HG02588 (cell line): ENCODE data around the gene INO80.
A peak's percentile ranks its signal among the peaks of the same experiment; 100 is the strongest.

Experiments
- ATAC-seq: cut with Tn5 transposase; IDR thresholded peaks from one replicate; pipeline ENCODE4 v1.9.1; 2021; ENCODE audit warnings: mild to moderate bottlenecking, moderate library complexity; ENCODE audit not compliant: unreplicated experiment

Gene INO80

DNA sequence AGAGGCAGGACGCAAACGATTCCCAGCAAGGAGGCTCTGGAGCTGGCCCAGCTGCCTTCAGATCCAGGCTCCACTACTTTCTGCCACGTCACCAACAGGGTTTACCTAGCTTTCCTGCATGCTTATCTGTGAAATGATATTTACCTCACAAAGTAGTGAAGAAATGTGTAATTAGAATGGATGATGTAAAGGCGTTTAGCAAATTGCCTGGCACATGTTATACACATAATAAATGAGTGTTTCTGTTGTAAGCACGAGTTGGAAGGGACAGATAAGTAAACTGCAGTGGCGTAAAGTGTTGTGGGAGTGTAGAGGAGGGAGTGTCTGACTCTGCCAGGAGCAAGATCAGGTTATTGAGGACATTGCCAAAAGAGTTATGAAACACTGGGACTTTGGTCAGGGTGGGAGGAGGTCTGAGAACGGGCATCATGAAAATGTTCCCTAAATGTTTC is 166.3 kb downstream of the INO80 start:
- no peak for ATAC-seq

DNA sequence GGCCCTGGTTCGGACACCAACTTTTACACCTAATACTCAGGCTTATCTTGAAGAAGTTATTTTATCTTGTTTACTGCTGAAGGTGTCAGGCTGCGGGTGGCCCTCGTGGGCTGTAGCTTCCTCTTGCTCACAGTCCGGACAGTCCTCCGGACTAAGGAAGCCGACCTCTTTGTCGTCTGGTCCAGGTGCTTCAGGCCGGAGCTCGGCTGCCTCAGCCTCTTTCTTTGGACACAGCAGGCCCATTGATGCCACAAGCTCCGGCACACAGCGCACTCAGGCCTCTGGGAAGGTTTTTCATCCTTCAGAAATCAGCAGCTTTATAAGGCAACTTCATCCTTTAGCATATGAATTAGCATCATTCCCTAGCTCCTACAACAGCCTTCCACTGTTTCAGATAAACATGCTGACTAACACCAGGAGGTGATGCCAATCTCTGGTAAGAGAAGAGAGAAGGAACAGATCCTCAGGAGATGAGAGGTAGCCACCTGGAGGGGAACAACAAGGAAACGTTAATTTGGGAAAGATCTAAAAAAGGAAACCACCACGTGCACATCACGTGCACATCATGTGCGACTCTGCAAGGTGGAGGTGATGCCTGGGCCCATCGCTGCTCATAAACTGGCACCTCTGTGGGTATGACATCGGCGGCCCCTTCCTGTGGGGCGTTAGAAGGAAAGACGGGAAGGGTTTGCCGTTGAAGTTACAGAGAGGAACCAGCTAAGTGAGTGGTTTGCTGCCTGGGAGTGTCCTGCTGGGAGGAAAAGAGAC is 167.2 kb downstream of the INO80 start:
- ATAC-seq: no peak

DNA sequence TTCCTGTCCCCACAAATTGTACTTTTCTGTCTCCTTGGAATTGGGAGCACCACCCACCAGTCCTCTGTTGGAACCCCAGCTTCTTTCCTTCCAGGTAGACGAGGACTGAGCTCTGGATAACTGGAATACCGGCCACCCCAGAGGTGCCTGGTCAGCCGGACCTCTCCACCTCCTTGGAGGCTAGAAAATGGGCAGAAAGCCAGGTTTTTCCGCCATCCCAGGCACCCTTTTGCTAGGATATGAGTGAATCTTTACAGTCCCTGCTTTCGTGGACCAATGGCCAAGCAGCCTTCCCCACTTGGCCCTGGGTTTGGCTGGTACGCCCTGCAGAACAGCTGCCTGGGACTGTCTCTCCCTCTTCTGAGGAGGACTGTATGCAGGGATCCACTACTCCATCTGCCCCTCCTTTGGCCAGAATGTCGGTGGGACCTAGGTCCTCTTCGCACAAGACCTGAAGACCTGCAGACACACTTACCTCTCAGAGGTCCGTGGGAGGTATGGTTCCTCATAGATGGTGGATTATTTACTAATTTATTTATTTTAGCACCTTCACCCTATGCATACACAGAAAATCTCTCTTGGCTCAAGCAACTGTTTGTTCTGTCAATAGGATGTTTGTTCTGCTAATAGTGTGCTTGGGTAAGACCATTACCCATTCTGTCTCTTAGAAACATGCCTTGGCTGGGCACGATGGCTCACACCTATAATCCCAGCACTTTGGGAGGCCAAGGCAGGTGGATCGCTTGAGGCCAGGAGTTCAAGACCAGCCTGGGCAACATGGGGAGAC is 171.4 kb downstream of the INO80 start:
- ATAC-seq: no peak

DNA sequence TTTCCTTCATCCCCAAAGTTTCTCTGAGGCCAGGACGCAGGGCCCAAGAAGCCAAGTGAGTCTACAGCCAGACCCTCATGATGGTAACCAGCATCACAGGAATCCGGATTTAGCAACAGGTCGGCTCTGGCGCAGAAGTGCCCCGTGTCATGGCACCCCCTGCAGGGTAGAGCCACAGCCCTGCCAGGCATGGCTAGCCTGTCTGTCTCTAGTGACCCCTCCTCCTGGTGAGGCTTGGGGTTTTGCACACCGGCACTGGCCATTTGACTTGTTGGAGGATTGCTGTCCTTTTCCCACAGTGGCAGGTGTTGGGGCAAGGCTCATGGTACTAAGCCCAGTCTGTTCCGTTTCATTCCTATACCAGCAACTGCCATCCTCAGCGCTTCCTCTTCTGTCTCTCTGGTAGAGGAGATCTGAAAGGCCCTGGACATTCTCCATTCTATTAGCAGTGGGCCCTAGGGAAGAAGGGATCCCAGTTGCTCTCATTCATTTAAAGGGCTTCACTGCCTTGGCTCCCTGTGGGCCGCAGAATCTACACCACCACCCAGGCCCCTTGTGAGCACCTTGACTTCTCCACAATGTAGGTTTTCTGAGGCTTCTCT is 172.2 kb downstream of the INO80 start:
- ATAC-seq: no peak

DNA sequence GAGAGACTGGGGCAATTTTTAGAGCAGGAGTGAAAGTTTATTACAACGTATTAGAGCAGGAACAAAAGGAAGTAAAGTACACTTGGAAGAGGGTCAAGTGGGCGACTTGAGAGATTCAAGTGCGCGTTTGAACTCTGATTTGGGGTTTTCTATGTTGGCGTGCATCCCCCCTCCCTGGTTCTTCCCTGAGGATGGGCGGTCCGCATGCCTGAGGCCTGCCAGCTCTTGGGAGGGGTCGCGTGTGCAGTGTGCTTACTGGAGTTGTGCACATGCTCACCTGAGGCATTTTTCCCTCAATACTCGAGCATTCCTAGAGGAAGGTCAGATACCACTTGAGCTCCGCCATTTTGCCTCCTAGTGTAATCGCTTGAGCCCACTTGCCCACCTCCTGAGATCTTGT is 173.2 kb downstream of the INO80 start:
- no peak for ATAC-seq

DNA sequence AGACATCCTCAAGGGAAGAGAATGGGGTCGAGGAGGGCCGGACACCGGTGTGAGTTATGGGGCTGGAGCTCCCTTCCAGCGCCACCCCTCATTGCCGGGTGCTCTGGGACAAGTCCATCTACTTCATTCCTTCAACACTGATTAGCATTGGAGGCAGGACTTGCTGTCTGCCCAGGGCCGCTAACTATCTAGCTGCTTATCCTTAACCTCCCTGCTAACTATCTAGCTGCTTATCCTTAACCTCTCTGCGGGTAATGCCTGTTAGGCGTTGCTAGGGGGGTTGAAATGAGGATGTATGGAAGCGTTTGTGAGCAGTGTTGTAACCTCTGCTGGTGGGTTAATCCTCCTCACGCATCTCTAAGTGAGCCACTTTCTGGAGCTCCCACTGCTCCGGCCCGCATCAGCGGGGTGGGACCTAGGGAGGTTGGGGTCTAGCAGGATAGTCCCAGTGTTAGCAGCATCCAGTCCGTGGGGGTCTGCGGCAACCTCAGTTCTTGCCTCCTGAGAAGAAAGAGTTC is 173.7 kb downstream of the INO80 start:
- no peak for ATAC-seq

DNA sequence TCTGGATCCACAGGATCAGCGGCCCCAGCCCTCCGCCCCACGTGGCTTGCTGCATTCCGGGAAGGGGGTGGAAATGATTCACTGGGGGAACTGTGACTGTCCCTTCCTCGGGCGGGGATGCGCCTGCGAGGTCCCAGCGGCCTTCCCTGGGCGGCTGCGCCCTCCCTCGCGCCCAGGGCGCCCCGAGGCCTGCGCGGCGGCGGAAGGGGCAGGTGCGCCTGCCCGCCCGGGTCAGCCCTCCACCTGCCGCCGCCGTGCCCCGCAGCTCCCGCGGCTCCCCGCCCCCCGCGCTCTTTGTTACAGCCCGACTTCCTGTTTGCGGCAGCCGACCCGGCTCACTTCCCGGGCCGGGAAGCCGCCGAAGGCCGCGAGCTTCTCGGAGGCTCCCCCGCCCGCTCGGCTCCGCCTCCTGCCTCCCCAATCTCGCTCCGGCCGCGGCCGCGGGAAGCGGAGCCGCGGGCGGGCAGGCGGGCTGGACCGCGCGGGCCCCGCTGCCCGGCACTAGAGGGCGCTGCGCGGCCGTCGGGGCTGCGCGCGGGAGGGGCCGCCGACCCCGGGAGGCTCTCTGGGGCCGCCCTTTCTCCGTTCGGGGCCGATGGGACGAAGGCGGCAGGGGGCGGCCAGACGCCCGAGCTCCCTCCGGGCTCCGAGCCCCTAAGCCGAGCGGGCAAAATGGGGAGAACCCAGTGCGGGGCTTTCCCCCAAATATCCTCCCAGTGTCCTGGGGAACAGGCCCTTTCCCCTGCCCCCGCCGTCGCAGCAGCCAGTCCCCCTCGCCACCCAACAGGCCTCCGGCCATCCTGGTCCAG is 174.3 kb downstream of the INO80 start:
- ATAC-seq: peak; percentile 75

DNA sequence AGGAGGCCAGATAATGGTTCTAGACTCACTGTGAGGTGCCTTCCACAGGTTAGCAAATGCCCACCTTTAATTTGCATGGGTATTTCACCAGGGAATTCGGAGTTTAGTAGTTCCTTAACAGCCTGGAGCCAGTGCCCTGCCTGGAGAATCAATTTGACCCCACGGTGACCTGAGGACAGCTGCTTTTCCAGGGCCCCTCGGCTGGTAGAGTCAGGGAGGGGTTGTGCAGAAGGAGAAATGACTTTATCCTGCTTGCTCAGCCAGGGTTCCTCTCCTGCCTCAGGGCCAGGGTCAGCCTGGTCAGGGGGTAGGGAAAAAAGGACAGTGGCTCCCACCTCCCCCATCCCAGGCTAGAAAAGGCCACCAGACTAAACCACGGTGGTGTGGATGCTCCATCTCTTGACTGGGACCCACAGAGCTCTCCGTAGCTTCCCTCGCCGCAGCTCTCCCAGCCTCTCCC is 175.0 kb downstream of the INO80 start:
- ATAC-seq: no peak

DNA sequence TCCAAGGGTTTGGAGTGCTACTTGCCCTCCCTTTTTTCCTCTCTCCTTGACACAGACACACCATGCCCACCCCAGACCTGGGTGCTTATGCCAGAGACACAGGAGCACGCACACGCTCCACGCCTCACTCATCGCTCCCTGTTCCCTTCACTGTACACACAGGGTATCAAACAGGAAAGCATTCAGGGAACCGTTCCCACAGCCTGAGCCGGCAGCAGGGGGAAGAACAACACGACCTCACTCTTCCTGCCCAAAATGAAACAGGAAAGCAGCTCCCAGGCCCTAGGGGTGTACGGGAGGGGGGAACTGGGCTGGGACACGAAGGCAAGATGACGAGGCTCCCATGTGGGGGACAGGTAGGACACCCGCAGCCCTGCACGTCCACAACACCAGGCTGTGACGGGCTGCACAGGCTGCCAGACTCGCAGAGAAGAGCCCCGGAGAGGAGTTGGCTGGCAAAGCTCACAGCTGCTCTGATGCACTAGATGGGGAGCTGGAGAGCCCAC is 175.7 kb downstream of the INO80 start:
- ATAC-seq: no peak

DNA sequence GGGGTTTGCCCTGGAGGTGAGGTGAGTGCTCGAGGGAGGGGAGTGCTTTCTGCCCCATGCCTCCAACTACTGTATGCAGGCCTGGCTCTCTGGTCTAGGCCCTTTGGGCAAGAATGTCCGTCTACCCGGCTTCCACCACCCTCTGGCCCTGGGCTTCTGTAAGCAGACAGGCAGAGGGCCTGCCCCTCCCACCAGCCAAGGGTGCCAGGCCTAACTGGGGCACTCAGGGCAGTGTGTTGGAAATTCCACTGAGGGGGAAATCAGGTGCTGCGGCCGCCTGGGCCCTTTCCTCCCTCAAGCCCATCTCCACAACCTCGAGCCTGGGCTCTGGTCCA is 177.6 kb downstream of the INO80 start:
- ATAC-seq: no peak

DNA sequence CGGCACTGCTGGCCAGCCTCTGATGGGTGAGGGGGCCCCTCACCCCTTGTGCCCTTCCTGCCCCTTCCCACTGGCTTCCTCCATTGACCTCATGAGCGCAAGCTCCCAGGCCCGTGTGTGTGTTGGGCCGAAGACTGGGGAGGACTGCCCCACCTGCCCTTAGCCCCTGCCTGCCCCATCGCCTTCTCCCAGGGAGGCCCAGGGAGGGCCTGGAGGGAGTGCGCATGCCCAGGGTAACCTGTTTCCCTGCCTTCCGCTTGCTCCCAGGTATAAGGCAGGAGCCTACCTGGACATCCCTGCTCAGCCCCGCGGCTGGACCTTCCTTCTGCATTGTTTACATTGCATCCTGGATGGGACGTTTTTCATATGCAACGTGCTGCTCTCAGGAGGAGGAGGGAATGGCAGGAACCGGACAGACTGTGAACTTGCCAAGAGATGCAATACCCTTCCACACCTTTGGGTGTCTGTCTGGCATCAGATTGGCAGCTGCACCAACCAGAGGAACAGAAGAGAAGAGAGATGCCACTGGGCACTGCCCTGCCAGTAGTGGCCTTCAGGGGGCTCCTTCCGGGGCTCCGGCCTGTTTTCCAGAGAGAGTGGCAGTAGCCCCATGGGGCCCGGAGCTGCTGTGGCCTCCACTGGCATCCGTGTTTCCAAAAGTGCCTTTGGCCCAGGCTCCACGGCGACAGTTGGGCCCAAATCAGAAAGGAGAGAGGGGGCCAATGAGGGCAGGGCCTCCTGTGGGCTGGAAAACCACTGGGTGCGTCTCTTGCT is 178.1 kb downstream of the INO80 start:
- no peak for ATAC-seq

DNA sequence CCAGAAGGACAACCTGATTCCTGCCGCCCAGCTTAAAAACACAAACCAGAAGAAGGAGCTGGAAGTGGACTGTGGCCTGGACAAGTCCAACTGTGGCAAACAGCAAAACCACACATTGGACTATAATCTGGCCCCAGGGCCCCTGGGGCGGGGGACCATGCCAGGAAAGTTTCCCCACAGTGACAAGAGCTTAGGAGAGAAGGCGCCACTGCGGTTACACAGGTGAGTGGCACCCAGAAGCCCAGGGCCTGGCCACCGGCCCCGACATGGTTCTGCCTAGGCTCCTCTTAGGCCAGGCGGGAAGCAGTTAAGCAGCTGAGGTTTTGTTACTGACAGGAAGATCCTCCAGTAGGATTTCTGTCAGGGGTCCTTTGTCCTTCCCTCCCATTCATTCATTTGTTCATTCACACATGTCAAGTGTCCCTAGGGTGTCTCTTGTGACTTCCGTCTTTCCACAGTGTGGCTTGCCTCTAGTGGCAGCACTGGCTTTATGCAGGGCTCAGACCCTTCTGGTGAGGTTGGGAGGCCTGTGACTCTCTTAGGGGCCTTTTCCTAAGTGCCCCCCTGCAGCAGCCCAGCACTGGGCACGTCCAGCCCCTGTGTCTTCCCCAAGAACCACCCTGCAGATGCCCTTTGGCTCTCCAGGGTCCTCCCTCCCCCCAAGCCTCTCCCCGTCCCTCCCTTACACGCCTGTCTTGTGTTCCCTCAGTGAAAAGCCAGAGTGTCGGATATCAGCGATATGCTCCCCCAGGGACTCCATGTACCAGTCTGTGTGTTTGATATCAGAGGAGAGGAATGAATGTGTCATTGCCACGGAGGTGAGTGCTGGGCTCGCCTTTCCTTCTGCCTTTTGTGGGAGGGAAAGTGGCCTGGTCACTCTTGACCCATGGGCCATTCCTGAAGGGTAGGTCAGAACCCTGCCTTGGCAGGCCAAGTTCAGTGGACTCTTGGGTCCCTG is 179.1 kb downstream of the INO80 start:
- no peak for ATAC-seq

DNA sequence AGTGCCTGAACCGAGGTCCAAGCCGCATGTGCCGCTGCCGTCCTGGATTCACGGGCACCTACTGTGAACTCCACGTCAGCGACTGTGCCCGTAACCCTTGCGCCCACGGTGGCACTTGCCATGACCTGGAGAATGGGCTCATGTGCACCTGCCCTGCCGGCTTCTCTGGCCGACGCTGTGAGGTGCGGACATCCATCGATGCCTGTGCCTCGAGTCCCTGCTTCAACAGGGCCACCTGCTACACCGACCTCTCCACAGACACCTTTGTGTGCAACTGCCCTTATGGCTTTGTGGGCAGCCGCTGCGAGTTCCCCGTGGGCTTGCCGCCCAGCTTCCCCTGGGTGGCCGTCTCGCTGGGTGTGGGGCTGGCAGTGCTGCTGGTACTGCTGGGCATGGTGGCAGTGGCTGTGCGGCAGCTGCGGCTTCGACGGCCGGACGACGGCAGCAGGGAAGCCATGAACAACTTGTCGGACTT is 179.8 kb downstream of the INO80 start:
- no peak for ATAC-seq

DNA sequence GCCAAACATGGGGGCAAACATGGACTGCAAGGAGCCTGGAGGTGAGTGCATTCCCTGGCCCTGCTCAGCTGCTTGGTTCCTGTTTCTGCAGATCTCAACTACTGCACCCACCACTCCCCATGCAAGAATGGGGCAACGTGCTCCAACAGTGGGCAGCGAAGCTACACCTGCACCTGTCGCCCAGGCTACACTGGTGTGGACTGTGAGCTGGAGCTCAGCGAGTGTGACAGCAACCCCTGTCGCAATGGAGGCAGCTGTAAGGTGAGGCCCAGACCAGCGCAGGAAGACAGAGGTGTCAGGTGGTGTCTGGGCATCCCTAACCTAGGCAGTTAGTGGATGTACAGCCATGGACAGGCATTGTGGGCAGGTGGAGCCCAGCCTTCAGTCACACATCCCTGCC is 181.6 kb downstream of the INO80 start:
- ATAC-seq: no peak

DNA sequence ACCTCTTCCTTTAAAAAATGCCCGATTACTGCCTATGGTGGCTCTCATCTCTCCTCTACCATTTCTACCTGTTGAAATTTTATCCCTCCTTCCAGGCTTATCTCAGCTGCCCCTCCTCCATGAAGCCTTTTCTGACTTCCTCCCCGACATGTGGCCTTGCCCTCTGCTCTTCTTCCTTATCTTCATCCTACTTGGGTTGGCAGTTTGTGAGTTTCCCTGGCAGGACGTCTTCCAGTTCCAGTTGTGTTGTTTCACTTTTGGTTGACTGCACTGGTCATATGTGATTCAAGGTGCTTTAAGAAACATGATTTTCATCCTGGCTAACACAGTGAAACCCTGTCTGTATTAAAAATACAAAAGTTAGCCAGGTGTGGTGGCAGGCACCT is 182.6 kb downstream of the INO80 start:
- ATAC-seq: no peak

DNA sequence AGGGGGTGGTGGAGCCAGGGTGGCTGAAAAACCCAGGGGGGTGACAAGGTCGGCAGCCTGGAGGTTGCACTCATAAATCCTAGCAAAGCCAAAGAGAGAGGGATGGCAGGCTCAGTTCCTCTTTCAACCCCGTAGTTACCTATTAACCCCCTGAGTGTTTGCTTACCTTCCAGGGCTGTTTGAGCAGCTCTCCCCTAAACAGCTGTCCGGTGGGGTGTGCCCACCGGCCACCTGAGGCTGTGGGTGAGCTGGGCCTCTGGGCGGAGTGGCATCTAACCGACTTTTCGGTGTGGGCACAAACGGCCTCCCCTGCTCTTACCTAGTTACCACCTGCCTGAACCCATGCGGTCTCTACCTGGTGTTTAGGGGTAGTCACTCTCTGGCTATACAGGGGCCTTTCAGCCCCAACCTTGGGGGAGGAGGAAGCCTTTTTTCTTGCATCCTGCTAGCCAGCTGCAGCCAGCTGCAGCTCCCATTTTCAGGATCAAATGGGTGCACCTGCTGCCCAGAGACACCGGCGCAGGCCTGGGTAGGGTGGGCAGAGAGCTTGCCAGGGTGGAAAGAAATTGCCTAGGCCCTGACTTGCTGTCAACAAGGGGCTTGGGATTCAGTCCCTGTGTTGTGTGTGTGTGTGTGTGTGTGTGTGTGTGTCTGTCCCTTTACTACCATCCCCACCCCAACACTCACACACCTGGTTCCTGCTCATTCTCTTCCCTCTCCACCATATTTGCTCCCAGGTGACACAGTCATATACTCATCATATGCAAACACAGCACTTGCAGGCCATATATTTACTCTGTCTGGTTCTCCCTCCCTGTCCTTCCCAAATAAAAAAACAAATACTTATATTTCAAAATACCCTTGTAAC is 183.2 kb downstream of the INO80 start:
- no peak for ATAC-seq

DNA sequence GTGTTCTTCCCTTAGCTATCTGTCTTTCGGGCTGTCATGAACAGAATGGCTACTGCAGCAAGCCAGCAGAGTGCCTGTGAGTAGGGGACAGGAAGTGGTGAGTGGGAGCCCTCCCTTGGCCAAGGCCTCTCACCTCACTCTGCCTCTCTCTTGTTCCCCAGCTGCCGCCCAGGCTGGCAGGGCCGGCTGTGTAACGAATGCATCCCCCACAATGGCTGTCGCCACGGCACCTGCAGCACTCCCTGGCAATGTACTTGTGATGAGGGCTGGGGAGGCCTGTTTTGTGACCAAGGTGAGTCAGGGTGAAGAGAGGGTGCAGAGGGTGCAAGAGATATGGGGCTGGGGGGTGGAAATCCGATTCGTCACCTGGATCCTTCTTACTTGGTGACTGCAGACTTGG is 183.9 kb downstream of the INO80 start:
- ATAC-seq: no peak
